Measurements from ENCODE around the gene ZNF215.
A peak's percentile ranks its signal among the peaks of the same experiment; 100 is the strongest.
"Not testable (repeated sequence)": the region's sequence is repeated elsewhere in the genome, so short reads cannot be mapped to it uniquely, and the experiment has no call there.

The ZNF215 gene

DNA sequence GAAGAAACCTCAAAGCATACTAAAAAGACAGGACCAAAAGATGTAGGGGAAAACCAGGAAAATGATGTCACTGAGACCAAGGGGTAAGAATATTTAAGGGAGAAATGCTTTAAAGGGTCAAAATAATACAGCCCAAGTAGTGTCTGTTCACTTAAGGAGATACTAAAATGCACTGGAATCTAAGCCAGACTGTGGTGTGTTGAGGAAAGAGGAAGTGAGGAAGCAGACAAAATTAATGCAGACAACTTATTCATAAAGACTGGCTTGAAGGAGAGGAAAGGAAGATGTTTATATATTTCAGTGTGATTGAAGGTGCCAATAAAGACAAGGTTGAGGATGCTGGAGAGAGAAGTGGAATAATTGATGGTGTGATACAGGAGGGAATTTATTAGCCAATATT is 15.7 kb downstream of the ZNF215 start:
- no peak for DNase-seq (ENCODE audit: low spot score)

DNA sequence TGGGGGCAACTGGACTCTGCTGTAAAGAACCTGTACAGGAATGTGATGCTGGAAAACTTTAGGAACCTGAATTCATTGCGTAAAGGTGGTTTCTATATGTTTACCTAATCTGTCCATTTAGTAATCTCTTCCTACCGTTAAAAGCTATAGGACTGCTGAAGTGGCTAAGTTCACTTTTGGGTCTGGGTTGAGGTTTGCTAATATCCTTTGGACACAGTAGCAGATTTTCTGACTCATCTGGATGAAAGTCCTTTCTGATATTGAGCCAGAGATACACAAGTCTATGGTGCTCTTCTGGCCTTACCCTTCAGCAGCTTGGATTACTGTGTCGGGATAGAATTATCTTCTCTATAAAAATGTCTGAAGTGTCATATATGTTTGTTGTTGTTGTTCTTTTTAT is 16.9 kb downstream of the ZNF215 start:
- no peak for DNase-seq (ENCODE audit: low spot score)

DNA sequence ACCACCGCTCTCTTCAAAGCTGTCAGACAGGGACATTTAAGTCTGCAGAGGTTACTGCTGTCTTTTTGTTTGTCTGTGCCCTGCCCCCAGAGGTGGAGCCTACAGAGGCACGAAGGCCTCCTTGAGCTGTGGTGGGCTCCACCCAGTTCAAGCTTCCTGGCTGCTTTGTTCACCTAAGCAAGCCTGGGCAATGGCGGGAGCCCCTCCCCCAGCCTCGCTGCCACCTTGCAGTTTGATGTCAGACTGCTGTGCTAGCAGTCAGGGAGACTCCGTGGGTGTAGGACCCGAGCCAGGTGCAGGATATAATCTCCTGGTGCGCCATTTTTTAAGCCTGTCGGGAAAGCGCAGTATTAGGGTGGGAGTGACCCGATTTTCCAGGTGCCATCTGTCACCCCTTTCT is 28.0 kb downstream of the ZNF215 start:
- not testable (repeated sequence) for DNase-seq (ENCODE audit: low spot score)

DNA sequence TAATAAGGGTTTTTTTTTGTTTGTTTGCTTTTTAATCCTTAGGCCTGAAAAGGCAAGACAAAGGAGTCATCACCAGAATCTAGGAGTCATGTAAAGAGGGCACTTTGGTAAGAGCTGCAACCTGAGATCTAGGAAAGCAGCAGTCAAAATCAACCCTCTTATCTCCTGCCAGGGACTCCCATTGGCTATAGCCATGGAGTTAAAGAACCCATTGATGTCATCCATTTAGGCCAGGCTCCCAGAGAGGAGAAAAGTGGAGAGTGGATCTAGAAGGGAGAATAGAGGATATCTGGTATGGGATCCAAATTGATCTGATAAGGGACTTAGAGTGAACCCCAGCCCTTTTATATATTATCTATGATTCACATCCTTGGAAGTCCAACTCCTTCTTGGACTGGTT is 35.9 kb downstream of the ZNF215 start:
- no peak for DNase-seq (ENCODE audit: low spot score)

DNA sequence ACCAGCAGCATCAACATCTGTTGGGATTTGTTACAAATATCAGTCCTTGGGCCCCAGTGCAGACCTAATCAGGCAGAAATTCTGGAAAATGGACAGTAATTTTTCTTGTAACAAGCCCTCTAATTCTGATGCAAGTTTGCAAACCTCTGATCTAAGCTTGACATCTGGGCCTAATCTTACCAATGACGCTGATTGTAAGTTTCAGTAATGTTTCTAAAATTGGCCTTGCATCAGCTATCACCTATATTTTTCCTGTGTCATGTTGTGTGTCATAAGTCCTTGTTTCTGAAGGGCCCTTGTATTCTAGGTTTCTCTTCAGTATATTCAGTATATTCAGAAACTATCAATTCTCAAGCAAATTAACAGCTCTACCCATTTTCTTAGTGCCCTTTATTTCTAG is 36.4 kb downstream of the ZNF215 start:
- no peak for DNase-seq (ENCODE audit: low spot score)

DNA sequence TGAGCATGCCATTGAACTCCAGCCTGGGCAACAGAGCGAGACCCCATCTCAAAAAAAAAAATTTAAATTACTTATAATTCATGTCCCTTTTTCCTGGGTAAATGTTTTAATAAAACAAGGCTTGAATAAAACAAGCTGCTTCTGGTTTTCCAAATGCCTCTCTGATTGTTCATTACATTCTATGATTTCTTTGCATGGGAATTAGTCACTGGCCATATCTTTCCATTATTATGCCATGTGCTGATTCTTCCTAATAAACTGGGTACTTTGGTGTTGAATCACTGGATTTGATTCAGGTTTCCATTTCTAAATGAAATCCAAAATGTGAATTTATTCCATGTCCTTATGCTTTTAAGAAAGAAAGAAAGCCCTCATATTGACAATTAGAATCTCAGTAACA is 42.6 kb downstream of the ZNF215 start:
- no peak for DNase-seq (ENCODE audit: low spot score)

DNA sequence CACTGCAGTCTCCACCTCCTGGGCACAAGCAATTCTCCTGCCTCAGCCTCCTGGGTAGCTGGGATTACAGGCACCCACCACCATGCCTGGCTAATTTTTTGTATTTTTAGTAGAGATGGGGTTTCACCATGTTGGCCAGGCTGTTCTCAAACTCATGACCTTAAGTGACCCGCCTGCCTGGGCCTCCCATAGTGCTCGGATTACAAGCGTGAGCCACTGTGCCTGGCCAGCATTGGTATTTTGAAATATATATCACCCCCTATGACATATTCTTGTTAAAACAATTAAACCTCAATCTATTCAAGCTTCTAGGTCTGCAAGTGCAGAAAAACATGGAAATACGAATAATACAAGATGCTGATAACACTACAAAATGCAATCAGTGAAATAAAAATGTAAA is 43.6 kb downstream of the ZNF215 start:
- DNase-seq (ENCODE audit: low spot score) = not testable (repeated sequence)

DNA sequence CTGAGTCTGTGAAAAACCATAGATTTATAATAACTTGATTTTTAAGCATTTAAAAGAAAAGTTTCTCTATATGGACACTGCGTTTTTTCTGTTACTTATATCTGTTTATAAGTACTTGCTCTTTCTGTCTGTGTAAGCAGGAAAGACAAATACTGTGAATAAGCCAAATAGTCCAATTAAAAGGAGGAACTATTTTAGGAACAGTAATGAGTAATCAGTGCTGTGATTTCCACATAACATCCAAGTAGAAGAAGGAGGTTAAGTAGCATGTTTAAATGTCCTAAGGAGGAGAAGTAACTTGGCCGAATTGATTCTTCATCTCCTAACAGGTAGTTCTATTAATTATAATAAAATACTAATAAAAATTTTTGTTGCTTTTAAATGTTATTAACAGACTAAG is 53.1 kb downstream of the ZNF215 start:
- no peak for DNase-seq (ENCODE audit: low spot score)

DNA sequence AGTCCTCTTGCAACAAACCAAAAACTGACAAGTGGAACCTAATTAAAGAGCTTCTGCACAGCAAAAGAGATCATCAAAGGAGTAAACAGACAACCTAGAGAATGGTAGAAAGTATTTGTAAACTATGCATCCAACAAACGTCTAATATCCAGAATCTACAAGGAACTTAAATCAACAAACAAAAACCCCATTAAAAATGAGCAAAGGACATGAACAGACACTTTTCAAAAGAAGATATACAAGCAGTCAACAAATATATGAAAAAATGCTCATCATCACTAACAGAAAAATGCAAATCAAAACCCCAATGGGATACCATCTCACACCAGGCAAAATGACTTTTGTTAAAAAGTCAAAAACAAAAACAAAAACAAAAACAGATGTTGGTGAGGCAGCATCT is 60.3 kb downstream of the ZNF215 start:
- no peak for DNase-seq (ENCODE audit: low spot score)

DNA sequence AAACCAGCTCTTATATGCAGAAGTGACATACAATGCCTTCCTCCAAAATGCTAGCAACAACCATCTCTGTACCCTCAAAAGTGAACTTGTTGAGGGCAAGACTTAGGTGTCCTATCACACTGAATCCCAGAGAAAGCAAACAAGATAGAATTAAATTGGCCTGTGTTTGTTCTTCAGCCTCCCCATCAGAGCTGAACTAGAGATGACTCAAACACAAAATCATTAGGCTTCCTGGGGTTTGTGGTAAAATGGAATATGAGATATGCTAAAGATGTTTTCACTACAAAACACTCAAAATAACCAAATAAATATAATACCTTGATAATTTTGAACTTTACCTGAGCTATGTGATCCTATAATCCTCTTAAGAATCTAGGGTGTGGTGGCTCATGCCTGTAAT is 62.3 kb downstream of the ZNF215 start:
- DNase-seq (ENCODE audit: low spot score) = no peak

DNA sequence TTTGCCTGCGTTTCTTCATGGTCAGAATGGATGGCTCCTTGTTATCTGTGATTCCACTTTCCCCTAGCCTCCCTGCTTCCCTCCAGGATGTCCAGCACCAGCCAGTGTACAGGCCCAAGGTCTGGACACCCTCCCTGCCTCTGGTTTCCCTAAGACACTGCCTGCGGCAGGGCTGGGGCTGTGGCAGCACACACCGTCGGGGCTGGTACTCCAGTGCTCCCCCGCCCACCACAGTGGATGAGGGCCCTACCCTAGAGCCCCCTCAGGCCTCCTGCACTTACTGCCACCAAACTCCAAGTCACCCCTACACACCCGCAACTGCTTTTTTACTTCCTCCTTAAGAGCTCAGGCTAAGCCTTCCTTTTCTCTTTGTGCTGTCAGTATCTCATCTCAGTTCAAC is 65.0 kb downstream of the ZNF215 start:
- no peak for DNase-seq (ENCODE audit: low spot score)

DNA sequence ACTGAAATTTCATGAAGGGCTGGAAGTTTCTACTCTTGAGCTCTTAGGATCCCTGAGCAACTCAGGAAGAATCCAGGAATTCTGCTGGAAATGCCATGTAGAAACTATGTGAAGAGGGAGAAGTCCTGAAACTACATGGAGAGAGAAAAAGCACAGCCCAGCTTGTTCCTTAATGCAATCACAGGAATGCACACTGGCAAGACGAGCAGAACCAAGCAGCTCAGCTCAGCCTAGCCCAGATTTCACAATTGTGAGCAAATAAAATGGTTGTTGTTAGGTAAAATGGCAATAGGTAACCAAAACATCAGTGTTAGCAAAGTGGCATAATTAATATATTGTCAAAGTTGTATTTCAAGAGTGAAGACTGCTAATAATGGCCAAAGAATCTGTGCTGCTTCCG is 65.8 kb downstream of the ZNF215 start:
- DNase-seq (ENCODE audit: low spot score) = no peak

DNA sequence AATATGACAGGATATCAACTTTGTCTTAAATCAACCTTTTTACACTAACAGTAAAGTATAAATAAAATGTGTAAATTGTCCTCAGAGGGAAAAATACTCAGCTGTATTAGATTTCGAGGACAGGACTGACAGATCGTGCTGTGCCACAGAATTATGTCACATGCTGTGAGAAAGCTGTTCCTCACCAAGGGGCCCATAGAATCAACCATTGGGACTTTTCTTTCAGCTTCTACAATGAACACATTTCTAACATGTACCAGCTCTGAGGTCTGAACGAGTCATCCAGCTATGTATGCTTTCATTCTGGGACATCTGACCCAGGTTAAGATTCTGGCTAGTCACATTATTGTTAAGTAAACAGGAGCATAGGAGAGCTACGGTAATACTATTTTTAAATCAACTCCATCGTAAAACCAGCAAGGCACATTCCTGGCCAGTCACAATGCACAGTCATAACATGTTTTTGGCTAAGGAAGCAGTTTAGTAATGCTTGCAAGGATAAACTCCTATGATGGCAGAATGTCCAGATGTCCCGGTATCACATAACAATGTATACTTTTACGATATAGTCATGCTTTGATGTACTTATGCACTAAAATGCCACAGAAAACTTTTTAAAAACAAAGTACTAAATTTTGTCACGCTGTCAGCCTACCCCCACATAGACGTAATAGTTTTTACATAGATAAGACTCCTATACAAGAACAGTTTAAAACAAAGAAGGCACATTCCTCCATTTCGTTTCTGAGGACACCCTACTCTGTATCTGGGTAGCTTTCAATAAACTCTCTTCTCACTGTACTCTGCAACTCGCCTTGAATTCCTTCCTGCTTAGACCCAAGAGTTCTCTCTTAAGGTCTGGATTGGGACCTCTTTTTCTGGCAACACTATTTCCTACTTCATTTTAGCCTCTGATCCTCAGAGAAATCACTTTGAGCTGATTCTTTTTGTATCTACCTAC is 66.5 kb downstream of the ZNF215 start:
- no peak for DNase-seq (ENCODE audit: low spot score)

DNA sequence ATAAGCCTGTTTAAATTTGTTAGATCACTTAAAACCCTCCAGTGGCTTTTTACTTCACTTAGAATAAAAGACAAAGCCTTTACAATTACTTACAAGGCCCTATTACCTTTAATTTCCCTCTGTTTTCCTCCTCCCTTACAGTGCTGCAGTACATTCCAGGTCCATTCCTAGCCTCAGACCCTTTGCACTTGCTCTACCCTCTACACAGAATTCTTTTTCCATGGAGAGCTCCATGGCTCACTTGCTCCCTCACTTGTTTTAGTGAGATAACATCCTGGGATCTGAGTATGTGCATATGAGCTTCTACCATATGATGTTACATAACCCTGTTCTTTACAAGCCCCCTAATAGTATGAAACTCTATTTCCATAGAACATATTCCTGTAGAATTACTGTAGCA is 69.5 kb downstream of the ZNF215 start:
- no peak for DNase-seq (ENCODE audit: low spot score)

DNA sequence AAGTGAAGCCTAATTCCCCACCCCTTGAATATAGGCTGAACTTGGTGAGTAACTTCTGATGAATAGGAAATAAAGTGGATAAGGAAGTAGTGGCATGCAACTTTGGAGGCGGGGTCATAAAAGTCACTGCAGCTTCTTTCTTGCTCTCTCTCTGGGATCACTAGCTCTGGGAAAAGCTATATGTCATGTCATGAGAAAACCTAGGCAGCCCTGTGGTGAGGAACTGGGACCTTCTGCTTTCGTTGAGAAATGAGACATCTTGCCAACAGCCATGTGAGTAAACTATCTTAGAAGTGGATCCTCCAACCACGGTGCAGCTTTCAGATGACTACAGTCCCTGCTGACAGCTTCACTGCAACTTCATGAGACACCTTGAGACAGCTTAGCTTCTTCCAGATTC is 78.3 kb downstream of the ZNF215 start:
- peak; percentile 33 for DNase-seq (ENCODE audit: low spot score)

Measured in kidney capillary endothelial cell (primary cell).